ENCODE measurements around the gene PLCH1. TPM values are rescaled to one million over a fixed set of nuclear protein-coding genes. Genes with fewer than 3 reads are reported as not detected.
A peak's percentile ranks its signal among the peaks of the same experiment; 100 is the strongest.

The PLCH1 gene, protein sequence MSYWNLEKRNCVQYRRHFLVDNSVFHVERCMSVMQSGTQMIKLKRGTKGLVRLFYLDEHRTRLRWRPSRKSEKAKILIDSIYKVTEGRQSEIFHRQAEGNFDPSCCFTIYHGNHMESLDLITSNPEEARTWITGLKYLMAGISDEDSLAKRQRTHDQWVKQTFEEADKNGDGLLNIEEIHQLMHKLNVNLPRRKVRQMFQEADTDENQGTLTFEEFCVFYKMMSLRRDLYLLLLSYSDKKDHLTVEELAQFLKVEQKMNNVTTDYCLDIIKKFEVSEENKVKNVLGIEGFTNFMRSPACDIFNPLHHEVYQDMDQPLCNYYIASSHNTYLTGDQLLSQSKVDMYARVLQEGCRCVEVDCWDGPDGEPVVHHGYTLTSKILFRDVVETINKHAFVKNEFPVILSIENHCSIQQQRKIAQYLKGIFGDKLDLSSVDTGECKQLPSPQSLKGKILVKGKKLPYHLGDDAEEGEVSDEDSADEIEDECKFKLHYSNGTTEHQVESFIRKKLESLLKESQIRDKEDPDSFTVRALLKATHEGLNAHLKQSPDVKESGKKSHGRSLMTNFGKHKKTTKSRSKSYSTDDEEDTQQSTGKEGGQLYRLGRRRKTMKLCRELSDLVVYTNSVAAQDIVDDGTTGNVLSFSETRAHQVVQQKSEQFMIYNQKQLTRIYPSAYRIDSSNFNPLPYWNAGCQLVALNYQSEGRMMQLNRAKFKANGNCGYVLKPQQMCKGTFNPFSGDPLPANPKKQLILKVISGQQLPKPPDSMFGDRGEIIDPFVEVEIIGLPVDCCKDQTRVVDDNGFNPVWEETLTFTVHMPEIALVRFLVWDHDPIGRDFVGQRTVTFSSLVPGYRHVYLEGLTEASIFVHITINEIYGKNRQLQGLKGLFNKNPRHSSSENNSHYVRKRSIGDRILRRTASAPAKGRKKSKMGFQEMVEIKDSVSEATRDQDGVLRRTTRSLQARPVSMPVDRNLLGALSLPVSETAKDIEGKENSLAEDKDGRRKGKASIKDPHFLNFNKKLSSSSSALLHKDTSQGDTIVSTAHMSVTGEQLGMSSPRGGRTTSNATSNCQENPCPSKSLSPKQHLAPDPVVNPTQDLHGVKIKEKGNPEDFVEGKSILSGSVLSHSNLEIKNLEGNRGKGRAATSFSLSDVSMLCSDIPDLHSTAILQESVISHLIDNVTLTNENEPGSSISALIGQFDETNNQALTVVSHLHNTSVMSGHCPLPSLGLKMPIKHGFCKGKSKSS (N-terminal part only)
- 8.0 TPM for total RNA-seq

DNA sequence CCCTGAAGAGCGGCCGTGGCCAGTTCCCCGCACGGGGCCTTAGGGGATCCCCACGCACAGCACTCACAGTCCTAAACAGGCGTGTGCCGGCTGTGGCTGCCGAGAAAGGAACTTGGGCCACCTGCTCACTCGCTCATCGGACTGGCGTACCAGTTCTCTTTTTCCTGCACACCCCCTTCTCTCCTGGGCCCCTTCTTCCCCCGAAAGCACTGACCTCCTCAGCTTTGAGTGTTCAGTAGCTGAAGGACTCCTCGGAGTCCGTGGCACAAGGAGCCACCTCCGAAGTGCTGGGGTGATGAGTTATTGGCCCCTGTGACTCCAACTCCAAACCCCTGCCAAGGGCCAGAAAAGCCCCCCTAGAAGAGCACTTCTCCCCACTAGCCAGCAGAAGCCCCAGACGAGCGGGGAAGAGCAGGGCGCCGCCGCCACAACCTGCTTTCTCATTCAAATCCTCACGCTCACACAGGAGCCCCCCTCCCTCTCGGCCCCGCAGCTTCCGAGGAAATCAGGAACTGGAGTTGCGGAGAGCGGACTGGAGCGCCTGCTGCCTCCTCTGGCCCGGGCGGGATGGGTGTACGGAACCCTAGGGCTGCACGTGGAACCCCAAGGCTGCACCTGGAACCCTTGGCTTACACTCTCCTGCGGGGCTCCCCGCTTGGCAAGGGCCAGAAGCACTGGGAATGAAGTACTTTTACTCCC, at the start of gene PLCH1:
PLCH1 (minus strand) TSS at position 446 of the 699 bp plus-strand sequence. CDS start 40,847 bp downstream, outside the sequence.
- DNase-seq (ENCODE audit: low spot score) = peak; percentile 69

DNA sequence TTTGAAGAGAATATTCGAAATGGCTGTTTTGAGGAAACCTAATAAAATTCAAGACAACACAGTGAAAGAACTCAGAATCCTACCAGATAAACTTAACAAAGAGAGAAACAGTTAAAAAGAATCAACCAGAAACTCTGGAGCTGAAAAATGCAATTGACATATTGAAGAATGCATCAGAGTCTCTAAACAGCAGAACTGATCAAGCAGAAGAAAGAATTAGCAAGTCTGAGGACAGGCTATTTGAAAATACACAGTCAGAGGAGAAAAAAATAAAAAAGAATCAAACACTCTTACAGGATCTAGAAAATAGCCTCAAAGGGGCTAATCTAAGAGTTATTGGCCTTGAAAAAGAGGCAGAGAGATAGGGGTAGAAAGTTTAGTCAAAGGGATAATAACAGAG, 47.7 kb upstream of the PLCH1 start:
- DNase-seq (ENCODE audit: low spot score) = no peak

- DNase-seq (ENCODE audit: low spot score) = no peak
Measured at GRCh38 chr3:155791190-155791589, 46.3 kb upstream of the PLCH1 start.

GRCh38 chr3:155790272-155790925, 45.5 kb upstream of the PLCH1 start:
- no peak for DNase-seq (ENCODE audit: low spot score)

- DNase-seq (ENCODE audit: low spot score) = no peak
Measured at GRCh38 chr3:155785662-155786295, 40.9 kb upstream of the PLCH1 start.

GRCh38 chr3:155782390-155782953, 37.6 kb upstream of the PLCH1 start:
- no peak for DNase-seq (ENCODE audit: low spot score)

GRCh38 chr3:155780291-155780690, 35.4 kb upstream of the PLCH1 start:
- DNase-seq (ENCODE audit: low spot score) = no peak

GRCh38 chr3:155778462-155778861, 33.6 kb upstream of the PLCH1 start:
- DNase-seq (ENCODE audit: low spot score) = no peak

- no peak for DNase-seq (ENCODE audit: low spot score)
Measured at GRCh38 chr3:155772801-155773200, 27.9 kb upstream of the PLCH1 start.

DNA sequence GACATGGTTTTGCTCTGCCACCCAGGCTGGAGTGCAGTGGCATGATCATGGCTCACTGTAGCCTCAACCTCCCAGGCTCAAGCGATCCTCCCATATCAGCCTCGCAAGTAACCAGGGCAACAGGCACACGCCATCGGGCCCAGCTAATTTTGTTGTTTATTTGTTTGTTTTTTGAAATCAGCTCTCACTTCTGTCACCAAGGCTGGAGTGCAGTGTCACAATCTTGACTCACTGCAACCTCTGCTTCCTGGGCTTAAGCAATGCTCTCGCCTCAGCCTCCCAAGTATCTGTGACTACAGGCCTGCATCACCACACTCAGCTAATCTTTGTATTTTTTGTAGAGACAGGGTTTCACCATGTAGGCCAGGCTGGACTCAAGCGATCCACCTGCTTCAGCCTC, 26.3 kb upstream of the PLCH1 start:
- DNase-seq (ENCODE audit: low spot score) = no peak

DNA sequence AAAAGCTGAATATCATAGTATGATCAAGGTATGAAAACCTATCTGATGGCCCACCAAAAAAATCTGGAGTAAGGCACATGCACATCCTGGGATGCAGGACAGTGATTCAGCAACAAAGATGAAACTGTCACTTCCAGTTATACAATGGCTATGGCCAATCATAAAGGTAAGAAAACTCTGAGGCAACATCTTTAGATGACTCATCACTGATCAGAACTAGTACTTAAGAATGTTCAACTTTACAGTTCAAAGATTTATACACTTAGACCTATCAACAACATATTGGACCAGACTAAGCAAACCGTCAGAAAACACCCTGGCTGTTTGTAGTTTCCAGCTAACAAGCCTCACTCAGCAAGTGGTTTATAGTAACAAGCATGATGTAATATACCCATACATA, 21.3 kb upstream of the PLCH1 start:
- DNase-seq (ENCODE audit: low spot score) = no peak

DNA sequence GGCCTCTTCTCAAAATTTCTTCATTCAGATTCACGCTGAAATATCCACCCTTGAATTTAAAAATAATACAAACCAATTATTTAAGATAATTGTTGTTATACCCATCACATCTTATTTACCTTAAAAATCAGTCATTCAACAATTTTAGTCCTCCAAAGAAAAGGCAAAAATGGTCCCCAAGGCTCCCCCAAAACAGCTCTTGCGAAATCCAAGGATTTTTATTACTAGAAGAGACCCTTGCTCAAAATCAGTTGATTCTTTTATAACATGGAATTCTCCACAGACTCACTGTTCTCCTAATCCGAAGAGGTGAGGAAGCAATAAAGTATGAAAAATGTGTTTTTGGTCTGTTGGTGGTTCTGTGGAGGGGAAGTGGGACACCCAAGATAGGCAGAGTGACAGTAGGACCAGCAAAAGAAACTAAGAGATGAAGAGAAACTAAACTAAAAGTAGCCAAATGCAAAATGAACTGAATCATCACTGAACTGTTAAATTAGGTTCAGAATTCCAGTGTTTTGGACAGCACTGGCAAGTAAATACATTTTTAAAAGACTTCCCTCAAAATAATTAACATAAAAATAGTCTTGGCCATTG, 19.1 kb upstream of the PLCH1 start:
- DNase-seq (ENCODE audit: low spot score) = no peak

DNA sequence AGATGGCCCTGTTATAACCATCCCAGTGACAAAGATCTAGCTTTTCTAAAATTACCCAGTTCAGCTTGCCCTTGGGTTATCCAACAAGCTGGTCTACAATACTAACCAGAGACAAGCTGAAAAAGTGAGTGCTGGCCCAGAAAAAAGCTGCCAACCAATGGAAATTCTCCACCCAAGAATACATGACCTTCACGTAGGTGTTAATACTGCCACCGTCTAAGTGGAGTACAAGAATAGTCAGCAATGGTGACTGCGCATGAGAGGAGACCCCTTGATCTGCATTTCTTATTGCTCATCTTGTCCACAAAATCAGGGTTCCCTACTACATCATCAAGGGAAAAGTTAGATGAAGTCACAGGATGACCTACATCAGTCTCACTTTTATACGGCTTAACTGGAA, 15.8 kb upstream of the PLCH1 start:
- no peak for DNase-seq (ENCODE audit: low spot score)

DNA sequence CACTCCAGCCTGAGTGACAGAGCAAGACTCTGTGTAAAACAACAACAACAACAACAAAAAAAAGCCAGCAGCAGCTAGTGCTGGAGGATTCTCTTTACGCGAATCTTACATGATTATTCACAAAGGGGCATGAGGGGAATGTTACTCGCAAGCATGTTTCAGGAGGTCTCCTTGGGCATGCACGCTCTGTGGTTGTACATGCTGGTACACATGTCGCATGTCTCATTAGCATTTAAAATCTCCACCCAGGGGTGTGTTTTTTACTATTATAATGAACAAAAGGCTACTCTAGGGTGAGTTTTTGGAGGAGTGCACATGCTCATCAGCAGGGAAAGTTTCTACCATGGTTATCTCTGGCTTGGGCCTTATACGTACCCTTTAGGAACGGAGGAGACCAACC, 12.7 kb upstream of the PLCH1 start:
- no peak for DNase-seq (ENCODE audit: low spot score)

- no peak for DNase-seq (ENCODE audit: low spot score)
Measured at GRCh38 chr3:155753038-155753639, 8.3 kb upstream of the PLCH1 start.

- DNase-seq (ENCODE audit: low spot score) = no peak
Measured at GRCh38 chr3:155748611-155749365, 3.9 kb upstream of the PLCH1 start.

DNA sequence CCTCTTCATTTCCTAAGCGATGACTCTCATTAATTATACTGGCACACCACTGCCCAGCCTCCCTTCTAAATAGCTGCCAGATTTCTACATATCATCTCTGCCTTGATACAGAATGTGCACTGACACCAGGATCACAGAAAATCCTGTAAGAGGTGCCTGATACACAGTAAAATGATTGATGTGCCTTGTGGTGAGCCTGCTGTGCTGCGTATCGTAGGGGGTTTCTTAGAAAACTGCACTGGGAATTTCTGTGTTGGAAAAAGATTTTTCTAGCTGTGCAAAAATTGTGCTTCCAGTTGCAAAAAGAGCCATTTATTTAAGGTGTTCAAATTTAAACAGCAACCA, 3.0 kb upstream of the PLCH1 start:
- no peak for DNase-seq (ENCODE audit: low spot score)

- no peak for DNase-seq (ENCODE audit: low spot score)
Measured at GRCh38 chr3:155747286-155747945, 2.5 kb upstream of the PLCH1 start.

Data from mucosa of gallbladder (tissue), 1 donor.